Measurements from ENCODE around the gene CACNA1A.
"Not testable (repeated sequence)": the region's sequence is repeated elsewhere in the genome, so short reads cannot be mapped to it uniquely, and the experiment has no call there.

Gene CACNA1A

DNA sequence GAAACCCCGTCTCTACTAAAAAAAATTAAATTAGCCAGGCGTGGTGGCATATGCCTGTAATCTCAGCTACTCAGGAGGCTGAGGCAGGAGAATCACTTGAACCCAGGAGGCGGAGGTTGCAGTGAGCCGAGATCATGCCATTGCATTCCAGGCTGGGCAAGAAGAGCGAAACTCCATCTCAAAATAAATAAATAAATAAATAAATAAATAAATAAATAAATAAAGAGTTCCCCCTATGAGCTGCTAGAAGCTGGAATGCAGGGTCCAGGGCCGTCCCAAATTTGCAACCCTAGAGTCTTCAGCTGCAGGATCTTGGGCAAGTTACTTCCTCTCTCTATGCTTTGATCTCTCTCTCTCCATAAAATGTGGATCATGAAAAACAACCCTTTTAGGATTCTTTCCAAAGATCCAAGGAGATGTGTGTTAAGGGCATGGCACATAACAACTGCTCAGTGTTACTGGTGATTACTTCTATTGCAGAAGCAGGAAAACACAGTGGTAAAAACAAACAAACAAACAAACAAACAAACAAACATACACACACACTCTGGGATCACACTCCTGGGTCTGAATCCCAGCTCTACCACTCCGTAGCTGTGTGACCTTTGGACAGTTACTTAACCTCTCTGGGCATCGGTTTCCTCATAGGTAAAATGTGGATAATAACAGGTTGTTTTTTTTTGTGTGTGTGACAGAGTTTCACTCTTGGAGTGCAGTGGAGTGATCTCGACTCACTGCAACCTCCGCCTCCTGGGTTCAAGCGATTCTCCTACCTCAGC lies 78.8 kb downstream of the CACNA1A start:
- DNase-seq (ENCODE audit: low read depth) = no peak

DNA sequence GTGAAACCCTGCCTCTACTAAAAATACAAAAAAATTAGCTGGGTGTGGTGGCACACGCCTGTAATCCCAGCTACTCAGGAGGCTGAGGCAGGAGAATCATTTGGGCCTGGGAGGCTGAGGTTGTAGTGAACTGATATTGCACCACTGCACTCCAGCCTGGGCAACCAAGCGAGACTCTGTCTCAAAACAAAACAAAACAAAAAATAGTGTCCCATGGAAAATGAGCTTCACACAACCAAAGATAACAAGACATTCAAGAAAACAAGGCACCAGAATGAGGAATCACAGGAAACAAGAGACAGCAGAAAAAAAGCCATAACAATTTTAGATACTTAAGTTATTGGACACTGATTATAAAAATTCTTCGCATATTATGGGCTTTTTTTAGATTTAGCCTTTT lies 80.4 kb downstream of the CACNA1A start:
- not testable (repeated sequence) for DNase-seq (ENCODE audit: low read depth)

DNA sequence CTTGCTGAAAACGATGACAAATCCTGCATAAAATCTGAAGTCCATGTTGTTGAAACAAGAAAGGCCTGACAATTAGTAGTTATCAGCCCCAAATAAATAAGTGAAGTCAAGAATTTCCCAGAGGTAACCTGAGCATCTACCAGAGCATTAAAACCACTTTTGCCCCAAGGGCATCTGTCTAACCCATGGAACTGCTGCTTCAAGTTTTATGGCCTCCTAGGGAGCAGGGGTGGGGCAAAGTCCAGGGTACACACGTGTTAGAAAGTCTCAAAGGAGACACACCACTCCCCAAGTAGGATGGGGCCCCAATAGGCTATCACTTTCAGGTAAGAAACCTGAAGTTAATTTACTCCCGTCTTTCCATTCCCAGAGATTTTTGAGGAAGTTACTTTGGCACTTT lies 81.1 kb downstream of the CACNA1A start:
- DNase-seq (ENCODE audit: low read depth) = no peak

DNA sequence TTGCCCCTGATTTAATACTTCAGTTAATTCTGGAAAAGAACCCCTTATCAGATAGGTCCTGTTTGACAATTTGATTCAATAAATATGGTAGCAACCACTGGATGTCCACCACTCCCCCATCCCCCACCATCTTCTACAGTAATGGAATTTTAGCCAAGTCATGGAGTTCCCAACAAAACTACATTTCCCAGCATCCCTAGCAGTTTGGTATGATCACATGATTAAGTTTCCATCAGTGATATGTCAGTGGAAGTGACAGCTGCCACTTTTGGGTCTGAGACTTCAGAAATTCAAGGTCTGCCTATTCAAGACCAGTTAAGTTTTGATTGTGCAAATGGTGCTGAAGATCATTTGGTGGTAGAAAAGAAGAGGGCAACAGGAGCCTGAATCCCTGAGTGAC lies 85.5 kb downstream of the CACNA1A start:
- DNase-seq (ENCODE audit: low read depth) = no peak

DNA sequence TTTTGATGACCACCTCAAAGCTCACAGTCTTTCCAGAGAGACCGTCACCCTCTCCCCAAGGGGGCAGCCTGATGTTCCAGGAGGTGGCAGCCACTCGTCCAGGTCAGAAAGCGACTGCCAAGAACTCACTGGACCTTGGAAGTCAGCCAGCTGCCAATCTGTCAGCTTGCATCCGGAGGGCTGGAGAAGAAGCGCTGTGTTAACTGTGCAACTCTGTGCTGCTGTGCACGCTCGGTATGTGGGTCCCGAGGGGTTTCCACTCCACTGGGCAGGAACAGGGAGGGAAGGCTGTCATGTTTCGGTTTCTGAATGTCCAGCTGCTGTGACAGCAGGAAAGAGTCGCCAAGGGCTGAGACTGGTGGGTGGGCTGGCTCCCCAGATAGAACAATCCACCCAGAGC lies 89.2 kb downstream of the CACNA1A start:
- no peak for DNase-seq (ENCODE audit: low read depth)

DNA sequence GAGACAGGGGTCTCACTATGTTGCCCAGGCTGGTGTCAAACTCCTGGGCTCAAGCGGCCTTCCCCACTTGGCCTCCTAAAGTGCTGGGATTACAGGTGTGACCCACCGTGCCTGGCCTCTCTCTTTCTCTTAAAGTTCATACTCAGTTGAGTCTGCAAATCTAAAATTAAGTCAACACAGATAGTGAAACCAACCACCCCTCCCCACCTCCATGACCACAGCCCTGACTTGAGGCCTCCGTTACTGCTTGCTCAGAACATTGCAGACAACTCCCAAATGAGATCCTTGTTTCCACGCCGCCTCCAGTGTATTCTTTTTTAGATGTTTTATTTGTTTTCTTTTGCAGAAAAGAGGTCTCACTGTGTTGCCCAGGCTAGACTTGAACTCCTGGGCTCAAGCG lies 94.4 kb downstream of the CACNA1A start:
- no peak for DNase-seq (ENCODE audit: low read depth)

DNA sequence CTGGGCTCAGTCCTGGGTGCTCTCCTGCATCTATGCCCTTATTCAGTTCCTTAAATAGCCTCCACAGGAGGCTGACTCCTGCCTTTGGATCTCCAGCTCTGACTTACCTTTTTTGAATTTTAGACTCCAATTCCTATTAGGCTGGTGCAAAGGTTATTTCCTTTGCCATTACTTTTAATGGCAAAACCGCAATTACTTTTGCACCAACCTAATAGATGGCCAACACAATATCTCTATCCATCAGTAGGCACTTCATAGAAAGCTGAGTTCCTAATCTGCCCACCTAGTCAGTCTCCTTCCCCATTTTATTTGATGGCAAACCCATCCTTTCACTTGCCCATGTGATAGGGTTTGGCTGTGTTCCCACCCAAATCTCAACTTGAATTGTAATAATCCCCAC lies 95.3 kb downstream of the CACNA1A start:
- DNase-seq (ENCODE audit: low read depth) = no peak

DNA sequence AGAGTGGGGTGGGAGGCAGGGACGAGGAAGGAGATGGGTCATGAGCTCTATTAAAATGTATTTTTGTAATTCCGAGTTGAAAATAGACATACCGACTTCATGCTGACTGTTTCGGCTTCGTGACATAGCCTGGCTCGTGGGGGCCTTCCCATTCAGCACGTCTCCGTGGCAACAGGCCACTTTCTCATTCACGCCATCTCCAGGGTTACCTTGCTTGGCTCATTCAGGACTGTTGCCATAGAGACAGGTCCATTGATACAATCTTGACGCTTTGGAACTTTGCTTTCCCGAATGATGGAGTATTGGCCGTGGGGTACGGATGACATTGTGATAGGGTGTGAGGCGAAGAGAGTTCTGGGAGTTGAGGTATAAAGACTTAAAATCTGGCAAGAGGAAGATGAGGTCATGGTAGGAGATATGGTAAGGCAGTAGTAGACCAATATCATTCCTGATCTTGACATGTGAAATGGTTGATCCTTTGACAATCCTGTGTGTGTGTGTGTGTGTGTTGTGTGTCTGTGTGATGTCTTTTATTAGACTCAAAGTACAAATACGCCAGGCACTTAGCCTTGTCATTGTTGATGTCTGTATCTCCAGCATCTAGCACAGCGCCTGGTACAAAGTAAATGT lies 97.3 kb downstream of the CACNA1A start:
- no peak for DNase-seq (ENCODE audit: low read depth)

DNA sequence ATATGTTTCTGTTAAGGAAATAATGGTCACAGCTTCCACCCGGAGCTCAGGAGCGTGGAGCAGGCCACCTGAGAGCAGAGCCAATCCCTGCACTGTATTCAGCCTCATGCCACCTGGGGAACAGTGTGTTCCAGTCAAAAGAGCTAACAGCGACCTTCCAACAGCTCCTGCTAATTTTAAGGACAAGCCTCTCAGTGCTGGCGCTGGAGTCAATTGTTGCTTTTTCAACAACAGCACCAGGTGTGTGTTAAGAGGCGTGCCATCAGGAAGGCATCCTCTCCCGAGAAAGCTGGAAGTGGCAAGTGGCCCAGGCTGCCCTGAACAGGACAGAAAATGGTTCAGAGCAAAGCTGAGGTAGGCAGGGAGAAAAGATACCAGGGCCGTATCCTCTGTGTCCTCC lies 102.0 kb downstream of the CACNA1A start:
- no peak for DNase-seq (ENCODE audit: low read depth)

DNA sequence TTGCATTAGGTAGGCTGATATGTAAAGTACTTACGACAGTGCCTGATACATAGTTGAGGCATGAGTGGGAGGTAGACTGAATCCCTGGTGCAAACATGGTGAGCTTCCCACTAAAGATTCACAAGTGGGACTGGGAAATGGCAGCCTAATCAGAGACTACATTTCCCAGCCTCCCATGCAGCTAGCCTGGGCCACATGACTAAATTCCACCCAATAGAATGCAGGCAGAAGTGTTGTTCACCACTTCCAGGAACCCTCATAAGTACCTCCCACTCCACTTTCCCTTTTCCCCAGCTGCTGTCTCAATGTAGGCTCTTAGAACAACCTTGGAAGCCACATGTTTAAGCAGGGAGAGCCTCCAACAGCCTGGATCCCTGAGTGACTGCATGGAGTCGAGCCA lies 104.9 kb downstream of the CACNA1A start:
- no peak for DNase-seq (ENCODE audit: low read depth)

DNA sequence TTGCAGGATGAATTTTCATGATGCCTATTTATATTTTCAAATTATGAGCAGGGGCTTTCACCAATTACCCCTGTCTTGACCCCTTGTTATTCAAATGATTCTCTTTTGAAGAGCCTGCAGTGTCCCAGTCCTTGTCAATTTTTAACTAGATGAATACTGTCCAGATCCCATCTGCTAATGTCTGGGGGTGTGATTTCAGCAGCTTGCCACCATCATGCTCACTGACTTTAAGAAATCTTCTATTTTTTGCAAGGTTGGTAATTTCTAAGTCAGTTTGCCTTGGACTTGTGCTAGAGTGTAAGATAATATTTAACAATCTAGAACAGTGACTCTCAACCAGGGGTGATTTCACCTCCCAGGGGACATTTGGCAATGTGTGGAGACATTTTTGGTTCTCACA lies 106.0 kb downstream of the CACNA1A start:
- no peak for DNase-seq (ENCODE audit: low read depth)

DNA sequence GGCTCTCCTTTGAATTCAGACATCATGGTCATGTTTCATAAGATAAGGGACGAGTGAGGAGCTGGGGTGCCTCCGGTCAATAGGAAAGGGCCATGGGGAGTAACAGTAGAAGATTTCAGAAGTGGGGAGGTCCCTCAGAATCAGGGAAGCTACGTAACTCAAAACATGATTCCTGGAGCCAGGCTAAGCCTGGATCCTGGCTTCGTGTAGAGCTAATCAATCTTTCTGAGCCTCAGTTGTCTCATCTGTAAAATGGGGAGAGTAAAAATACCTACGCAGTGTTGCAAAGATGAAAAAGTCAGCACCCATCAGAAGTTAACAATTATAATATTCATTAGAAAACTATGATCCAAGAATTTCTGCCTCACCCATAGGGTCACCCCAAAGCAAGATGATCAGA lies 106.5 kb downstream of the CACNA1A start:
- no peak for DNase-seq (ENCODE audit: low read depth)

DNA sequence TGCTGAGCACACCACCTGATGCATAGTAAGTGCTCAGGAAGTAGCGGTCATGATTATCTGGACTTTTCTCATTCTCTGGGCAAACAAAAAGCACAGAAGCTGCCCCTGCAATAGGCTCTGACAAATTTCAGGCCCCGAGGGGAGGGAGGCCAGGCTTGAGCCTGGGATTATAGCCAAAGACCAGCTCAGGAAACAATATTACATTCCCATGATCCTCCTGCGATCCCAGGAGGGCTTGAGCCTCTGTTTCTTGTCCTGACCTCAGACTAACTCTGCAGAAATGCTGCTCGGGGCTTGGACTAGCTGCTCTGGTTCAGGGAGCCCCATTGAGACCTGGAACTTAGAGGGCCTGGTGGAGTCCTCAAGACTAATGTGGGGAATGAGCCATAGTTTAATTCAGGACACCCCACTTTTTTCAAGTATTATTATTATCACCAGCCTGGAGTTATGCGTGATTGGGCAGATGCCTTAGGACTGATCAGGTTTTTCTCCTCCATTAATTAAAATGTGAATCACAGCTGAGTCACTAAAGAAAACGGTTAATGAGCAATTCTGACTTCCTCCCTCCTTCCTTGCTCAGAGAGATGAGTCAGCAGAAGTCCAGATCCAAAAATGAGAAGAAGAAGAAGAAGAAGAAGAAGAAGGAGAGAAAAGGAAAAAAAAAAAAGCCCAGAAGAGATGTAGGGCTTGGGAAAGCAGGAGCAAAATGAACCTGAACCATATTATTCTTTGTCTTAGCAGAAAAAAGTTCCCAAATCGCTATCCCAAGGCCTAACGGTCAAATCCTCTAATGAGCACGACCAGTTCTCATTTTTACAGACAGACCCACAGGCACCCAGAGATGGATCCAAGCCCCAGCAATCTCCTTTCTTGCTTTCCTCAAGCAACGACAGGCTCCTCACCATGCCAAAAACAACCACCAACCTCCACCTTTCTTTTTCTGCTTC lies 107.2 kb downstream of the CACNA1A start:
- DNase-seq (ENCODE audit: low read depth) = no peak

DNA sequence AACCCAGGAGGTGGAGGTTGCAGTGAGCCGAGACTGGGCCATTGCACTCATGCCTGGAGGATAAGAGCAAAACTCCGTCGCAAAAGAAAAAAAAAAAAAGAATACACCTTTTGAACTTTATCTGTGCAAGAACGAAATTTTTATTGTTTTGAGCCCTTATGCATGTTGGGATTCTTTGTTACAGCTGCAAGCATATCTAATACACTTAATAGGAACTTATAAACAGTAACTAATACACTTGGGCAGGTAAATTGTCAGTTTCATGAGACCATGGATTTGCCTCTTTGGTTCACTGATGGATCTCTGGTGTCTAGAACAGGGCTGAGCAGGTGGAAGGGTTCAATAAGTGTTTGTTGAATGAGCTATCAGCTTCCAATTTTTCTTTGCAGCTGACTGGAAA lies 108.1 kb downstream of the CACNA1A start:
- DNase-seq (ENCODE audit: low read depth) = no peak

DNA sequence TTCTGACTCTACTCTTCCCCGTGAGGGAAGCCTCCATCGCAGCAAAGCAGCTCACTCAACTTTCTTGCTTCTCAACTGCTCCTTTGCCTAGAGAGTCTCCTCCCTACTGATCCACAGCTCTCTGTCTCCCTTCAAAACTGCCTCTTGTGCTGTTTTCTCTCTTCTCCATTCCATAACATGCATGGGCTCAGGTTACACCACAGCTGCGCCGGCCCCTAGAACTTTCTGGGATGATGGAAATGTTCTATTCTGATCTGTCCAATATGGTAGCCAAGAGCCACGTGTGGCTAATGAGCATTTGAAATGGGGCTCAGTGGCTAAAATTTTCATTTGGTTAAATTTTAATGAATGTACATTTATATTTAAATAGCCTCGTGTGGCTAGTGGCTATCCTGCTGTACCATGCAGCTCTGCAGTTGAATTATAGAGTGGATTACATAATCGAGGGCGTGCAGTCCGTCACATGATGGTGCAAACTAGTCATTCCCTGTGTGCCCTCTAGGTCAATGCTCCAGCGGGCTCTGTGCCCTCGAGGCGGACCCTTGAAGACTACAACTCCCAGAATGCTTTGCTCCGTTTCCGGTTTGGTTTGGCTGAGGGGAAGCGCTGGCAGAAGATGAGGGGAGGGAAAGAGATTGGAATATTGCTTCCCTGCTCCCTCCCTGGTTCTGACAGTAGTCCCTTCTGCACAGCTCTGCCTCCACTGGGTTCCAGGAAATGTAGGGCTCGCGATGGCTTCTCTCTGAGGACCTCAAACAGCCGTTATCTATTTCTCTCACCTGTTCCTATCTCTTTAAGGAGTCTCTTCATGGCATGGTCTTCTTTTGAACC lies 109.8 kb downstream of the CACNA1A start:
- DNase-seq (ENCODE audit: low read depth) = no peak

DNA sequence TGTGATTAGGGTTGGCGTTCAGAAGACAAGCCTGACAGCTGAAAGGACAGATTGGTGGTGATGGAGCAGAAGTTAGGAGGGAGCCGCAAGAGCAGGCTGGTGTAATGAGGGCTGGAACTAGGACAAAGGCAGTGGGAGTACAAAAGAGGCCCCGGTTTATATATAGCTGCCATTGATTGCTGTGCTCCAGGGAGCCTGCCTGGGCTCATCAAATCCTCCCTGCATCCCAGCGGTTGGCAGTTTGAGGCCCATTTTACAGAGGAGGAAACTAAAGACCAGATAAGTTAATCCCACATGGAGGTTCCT lies 123.7 kb downstream of the CACNA1A start:
- no peak for DNase-seq (ENCODE audit: low read depth)

DNA sequence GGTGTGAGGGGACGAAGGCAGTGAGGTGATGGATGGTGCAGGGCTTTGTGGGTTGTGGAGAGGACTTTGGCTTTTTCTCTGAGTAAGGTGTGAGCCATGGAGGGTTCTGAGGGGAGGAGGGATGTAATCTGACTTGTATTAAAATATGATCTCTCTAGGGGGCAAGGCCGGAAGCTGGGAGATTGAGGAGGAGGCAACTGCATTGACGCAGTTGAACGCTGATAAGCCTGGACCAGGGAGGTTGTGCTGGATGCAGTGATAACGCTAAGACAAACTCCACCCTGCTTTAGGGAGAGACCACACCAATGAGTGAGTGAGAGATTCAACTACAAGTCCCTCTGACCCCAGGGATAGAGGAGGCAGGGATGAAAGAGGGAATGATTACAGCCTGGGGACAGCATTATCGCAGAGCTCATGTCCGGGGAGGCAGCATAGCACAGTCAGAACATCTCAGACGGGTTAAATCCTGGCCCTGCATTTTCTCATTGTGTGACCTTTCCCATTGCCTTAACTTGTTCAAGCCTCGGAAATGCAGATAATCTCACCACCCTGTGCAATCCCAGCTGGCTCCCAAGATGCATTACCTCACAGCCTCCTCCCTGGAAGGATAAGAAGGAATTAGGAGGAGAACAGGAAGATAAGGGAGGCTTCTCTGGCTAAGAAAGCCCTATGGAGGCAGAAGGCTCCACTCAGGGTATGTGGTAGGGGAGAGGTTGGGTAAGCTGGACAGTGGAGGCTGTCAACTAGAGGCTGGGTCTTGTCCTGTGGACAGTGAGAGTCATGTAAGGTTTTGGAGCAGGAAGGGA lies 124.2 kb downstream of the CACNA1A start:
- DNase-seq (ENCODE audit: low read depth) = no peak

DNA sequence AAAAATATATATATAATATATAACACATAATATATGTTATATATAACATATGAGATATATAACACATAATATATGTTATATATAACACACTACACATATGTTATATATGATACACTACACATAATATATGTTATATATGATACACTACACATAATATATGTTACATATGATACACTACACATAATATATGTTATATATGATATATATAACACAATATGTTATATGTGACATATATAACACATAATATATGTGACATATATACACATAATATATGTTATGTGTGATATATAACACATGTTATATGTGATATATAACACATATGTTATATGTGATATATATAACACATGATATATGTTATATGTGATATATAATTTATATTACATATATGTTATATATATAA lies 129.7 kb downstream of the CACNA1A start:
- no peak for DNase-seq (ENCODE audit: low read depth)

DNA sequence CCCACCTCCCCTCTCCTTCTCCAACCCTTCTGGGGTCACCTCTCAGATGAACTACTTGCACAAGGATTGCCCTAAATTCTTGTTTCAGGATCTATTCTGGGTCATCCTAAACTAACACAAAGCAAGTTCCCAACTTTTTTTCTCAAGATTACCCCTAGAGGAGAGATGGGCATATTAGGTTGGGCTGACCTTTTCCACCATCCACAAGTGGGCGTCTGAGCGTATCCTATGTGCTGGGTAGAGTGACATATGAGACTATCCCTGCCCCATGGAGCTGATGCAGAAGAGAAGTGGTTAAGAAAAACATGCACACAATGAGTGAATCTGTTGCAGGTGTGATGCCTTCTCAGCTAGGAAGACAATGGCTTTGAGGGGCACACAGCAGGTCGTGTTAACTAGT lies 132.7 kb downstream of the CACNA1A start:
- DNase-seq (ENCODE audit: low read depth) = no peak

DNA sequence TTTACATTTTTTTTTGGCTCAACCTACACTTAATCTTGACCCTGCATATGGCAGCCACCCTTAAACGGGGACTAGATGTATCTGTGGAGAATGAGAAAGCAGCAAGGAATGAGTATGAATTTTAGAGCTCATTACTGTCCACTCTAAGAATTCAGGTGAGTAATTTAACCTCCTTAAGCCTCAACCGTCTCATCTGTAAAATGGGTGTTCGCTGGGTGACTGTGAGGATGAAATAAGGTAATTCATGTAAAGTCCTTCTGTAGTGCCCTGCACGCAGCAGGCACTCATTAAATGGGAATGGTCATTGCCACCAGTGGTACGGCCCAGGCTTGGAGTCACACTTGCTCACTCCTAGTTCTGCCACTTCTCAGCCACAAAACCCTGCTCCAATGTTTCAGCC lies 135.3 kb downstream of the CACNA1A start:
- DNase-seq (ENCODE audit: low read depth) = no peak

DNA sequence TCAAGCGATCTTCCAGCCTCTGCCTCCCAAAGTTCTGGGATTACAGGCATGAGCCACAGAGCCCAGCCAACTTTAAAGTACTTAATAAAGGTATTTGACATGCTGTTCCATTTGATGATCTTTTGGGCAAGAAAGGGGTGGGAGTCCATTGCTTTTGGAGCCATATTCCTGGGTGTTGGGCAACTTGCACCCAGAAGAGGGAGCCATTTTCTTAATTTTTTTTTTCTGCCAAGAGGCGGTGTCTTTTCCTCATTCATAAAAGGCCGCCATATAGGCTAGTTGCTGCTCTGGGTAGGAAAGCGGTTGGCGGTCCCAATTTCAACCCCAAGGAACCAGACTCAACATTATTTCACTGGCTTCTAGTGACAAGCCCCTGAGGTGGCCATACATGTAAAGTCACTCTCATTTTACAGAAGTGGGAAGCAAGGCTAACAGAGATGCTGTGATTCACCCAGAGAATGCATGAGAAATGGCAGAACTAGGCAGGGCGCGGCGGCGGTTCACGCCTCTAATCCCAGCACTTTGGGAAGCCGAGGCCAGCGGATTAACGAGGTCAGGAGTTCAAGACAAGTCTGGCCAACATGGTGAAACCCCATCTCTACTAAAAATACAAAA lies 139.6 kb downstream of the CACNA1A start:
- DNase-seq (ENCODE audit: low read depth) = no peak
